Stomach (tissue), 4 donors: ENCODE results near the gene RNF182.

ENCODE experiments used
- EP300 ChIP-seq: sonication (generic); formaldehyde crosslinking; IDR thresholded peaks from one replicate; pipeline ENCODE4 v1.6.1; 2017; ENCODE audit warnings: antibody characterized with exemption
- POLR2A ChIP-seq, 4 donors: fragments of 450-650 bp; IDR thresholded peaks; one replicate each; pipeline ENCODE4 v1.6.1; 2016; ENCODE audit warnings: antibody characterized with exemption in 4 of 4, control low read depth in 2 of 4, mild to moderate bottlenecking in 1 of 4, moderate library complexity in 1 of 4
- POLR2AphosphoS5 ChIP-seq, 3 donors: sonication (generic); formaldehyde crosslinking; IDR thresholded peaks; one replicate each; pipeline ENCODE4 v1.6.1; 2016; ENCODE audit warnings: antibody characterized with exemption in 3 of 3
- TF ChIP-seq, protein P1 (sequence below), 7 experiments: fragments of 450-650 bp in 4 of 7; fragments of 200-600 bp in 3 of 7; sonication (generic) in 3 of 7; IDR thresholded peaks; one replicate each; pipeline ENCODE4 v1.5.1; 2016 to 2019; ENCODE audit warnings: antibody characterized with exemption in 7 of 7, control low read depth in 2 of 7, mild to moderate bottlenecking in 1 of 7

DNA sequence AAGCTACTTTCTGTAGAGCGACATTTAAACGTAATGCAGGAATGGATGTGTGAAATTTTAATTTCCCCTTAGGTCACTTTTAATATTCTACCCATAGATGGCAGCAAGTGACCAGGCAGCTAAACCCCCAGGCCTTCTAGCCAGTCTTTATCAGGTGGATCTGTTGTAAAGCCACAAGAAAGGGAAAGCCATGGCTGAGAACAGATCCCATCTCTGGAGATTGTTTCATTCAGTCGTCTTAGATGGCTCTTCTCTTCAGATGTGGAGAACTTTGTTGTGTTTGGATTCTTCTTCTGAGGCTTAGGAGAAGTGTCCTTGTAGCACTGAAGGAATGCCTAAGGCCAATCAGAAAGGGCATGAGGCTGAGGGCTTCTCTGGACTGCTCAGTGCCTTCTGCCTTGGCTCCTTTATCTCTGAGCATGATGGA lies 15.8 kb upstream of the RNF182 start:
- TF ChIP-seq POLR2A (IDR thresholded peaks at IDR 0.05) (no peak), POLR2AphosphoS5 (IDR thresholded peaks at IDR 0.05) (no peak), EP300 (no peak)
- TF ChIP-seq, protein P1, sequence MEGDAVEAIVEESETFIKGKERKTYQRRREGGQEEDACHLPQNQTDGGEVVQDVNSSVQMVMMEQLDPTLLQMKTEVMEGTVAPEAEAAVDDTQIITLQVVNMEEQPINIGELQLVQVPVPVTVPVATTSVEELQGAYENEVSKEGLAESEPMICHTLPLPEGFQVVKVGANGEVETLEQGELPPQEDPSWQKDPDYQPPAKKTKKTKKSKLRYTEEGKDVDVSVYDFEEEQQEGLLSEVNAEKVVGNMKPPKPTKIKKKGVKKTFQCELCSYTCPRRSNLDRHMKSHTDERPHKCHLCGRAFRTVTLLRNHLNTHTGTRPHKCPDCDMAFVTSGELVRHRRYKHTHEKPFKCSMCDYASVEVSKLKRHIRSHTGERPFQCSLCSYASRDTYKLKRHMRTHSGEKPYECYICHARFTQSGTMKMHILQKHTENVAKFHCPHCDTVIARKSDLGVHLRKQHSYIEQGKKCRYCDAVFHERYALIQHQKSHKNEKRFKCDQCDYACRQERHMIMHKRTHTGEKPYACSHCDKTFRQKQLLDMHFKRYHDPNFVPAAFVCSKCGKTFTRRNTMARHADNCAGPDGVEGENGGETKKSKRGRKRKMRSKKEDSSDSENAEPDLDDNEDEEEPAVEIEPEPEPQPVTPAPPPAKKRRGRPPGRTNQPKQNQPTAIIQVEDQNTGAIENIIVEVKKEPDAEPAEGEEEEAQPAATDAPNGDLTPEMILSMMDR (IDR thresholded peaks at IDR 0.05), result peak in 5 of 7 experiments; percentile 53 to 80 (median 68)
